AG20443 (cell line): ENCODE measurements around the gene KRTAP4-3.
"Not testable (repeated sequence)": the region's sequence is repeated elsewhere in the genome, so short reads cannot be mapped to it uniquely, and the experiment has no call there.

Source experiments
- DNase-seq: peaks from one replicate; pipeline ENCODE4 v3.0.0; 2012; ENCODE audit warnings: low spot score, mixed read lengths

The KRTAP4-3 gene

DNA sequence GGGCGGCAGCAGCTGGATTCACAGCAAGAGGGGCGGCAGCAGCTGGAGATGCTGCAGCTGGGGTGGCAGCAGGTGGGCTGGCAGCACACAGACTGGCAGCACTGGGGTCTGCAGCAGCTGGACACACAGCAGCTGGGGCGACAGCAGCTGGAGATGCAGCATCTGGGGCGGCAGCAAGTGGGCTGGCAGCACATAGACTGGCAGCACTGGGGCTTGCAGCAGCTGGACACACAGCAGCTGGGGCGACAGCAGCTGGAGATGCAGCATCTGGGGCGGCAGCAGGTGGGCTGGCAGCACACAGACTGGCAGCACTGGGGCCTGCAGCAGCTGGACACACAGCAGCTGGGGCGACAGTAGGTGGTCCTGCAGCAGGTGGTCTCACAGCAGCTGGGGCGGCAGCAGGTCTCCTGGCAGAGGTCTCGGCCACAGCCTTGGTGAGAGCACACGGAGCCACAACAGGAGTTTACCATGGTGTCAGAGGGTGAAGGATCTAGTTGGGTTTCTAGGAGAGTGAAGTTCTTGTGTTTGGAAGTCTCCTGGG is 50.1 kb downstream of the KRTAP4-3 start, which contains the start of gene KRTAP4-11:
Gene KRTAP4-11 (minus strand): TSS at position 528 of the 541 bp plus-strand sequence. CDS start 58 bp downstream, at position 470.
- not testable (repeated sequence) for DNase-seq
